ENCODE measurements around the gene MAN1A2.
"Not testable (repeated sequence)": the region's sequence is repeated elsewhere in the genome, so short reads cannot be mapped to it uniquely, and the experiment has no call there.

Gene MAN1A2

DNA sequence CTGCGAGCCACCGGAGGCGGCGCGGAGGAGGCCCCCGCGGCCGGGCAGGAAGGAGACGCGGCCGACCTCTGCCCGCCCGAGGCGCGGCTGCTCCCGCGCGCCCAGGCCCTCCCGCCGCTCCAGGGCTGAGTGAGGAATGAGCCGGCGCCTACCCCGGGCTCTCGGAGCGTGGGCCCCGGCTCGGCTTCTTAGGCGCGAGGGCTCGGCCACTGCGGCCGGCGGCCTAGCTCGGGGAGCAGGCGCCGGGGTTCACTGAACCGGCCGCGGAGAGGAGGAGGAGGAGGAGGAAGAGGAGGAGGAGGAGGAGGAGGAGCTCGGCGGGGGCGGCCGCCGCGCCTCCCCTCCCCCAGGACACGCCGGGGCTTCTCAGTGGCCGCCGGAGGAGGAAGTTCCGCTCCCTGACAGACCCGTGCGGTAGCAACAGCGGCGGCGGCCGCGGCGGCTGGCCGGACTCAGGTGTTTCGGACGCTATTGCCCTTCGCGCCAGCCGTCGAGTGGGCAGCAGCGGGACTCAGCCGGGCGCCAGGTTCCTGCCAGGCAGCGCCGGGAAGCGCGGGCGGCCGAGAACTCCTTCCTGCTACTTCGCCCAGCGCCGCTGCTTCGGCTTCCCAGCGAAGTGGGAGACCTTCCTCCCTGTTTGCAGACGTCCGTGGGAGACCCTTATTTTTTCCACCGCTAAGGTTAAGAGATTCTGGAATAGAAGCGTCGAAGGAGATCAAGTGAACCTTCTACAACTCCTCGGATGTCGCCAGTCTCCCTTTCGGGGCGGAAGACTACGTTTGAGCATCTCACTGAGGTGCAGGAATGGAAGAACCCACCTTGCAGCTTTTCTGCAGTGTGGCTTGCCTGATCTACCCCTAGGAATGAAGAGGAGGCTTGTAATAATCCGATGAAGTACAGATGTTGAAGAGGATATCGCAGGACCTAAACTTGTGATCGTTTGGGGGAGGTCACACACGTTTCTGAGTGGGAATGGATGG lies at the start of gene MAN1A2:
MAN1A2 (plus strand) TSS at position 404 of the 980 bp plus-strand sequence. CDS start 735 bp downstream, outside the sequence.
- Mint-ChIP-seq H3K27ac (ENCODE audit: low read depth) (peak within 1 kb of the TSS; percentile 80), H3K4me3 (peak within 1 kb of the TSS; percentile 94), H3K27me3 (no peaks in the 10 kb centered on the region), H3K9me3 (no peaks in the 10 kb centered on the region), H3K4me1 (peaks cover 63% of the 10 kb centered on the region), H3K36me3 (ENCODE audit: insufficient read depth) (peaks cover 24% of the 10 kb centered on the region)
- peak; percentile 61 for ATAC-seq (replicated peaks; ENCODE audit: extremely low read depth, poor library complexity, severe bottlenecking)
- peak; percentile 45 to 46 for DNase-seq (ENCODE audit: low spot score in 2 of 2)

- Mint-ChIP-seq H3K4me3 (no peak overlapping the region), H3K27ac (ENCODE audit: low read depth) (no peak overlapping the region), H3K36me3 (ENCODE audit: insufficient read depth) (no peaks in the 10 kb centered on the region), H3K27me3 (peaks cover 35% of the 10 kb centered on the region), H3K4me1 (no peaks in the 10 kb centered on the region), H3K9me3 (no peaks in the 10 kb centered on the region)
- no peak for ATAC-seq (replicated peaks; ENCODE audit: extremely low read depth, poor library complexity, severe bottlenecking)
- no peak for DNase-seq (ENCODE audit: low spot score in 2 of 2)
These were observed 49.2 kb upstream of the MAN1A2 start for GRCh38 chr1:117318011-117318410.

- Mint-ChIP-seq H3K27me3 (peaks cover 39% of the 10 kb centered on the region), H3K4me1 (no peaks in the 10 kb centered on the region), H3K27ac (ENCODE audit: low read depth) (no peak overlapping the region), H3K4me3 (no peak overlapping the region), H3K9me3 (no peaks in the 10 kb centered on the region), H3K36me3 (ENCODE audit: insufficient read depth) (no peaks in the 10 kb centered on the region)
- DNase-seq (ENCODE audit: low spot score in 2 of 2) (no peak), ATAC-seq (replicated peaks; ENCODE audit: extremely low read depth, poor library complexity, severe bottlenecking) (no peak)
These were observed 48.8 kb upstream of the MAN1A2 start for GRCh38 chr1:117318426-117318825.

DNA sequence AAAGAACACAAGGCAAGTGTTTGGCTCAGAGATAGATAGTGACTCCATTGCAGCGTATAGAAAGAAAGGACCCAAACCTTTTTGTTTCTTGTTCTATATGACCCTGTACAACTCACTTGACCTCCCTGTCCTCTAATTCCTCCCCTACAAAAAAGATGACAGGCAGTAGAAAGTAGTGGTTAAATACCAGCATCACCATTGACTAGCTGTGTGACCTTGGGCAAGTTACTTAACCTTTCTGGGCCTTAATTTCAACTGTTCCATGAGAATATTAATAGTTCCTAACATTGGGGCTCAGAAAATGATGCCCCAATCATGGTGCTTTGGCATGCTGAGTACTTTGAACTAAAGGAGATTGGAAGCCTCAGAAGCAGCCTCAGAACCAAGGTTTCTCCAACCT lies 46.7 kb upstream of the MAN1A2 start:
- H3K9me3 Mint-ChIP-seq: no peaks in the 10 kb centered on the region
- ATAC-seq (replicated peaks; ENCODE audit: extremely low read depth, poor library complexity, severe bottlenecking) (no peak), DNase-seq (ENCODE audit: low spot score in 2 of 2) (no peak)
- H3K4me1 Mint-ChIP-seq: no peaks in the 10 kb centered on the region
- no peaks in the 10 kb centered on the region for H3K36me3 Mint-ChIP-seq (ENCODE audit: insufficient read depth)
- no peak overlapping the region for H3K27ac Mint-ChIP-seq (ENCODE audit: low read depth)
- peaks cover 60% of the 10 kb centered on the region for H3K27me3 Mint-ChIP-seq
- no peak overlapping the region for H3K4me3 Mint-ChIP-seq

- H3K36me3 Mint-ChIP-seq (ENCODE audit: insufficient read depth): no peaks in the 10 kb centered on the region
- no peaks in the 10 kb centered on the region for H3K9me3 Mint-ChIP-seq
- H3K27ac Mint-ChIP-seq (ENCODE audit: low read depth): no peak overlapping the region
- DNase-seq (ENCODE audit: low spot score in 2 of 2): no peak
- H3K4me3 Mint-ChIP-seq: no peak overlapping the region
- H3K4me1 Mint-ChIP-seq: no peaks in the 10 kb centered on the region
- ATAC-seq (replicated peaks; ENCODE audit: extremely low read depth, poor library complexity, severe bottlenecking): no peak
- H3K27me3 Mint-ChIP-seq: peaks cover 64% of the 10 kb centered on the region
These were observed 45.3 kb upstream of the MAN1A2 start for GRCh38 chr1:117321680-117322609.

GRCh38 chr1:117324357-117324756 lies 42.9 kb upstream of the MAN1A2 start:
- no peak for DNase-seq (ENCODE audit: low spot score in 2 of 2)
- no peak for ATAC-seq (replicated peaks; ENCODE audit: extremely low read depth, poor library complexity, severe bottlenecking)
- peaks cover 78% of the 10 kb centered on the region for H3K27me3 Mint-ChIP-seq
- H3K4me1 Mint-ChIP-seq: no peaks in the 10 kb centered on the region
- no peak overlapping the region for H3K4me3 Mint-ChIP-seq
- no peaks in the 10 kb centered on the region for H3K36me3 Mint-ChIP-seq (ENCODE audit: insufficient read depth)
- no peak overlapping the region for H3K27ac Mint-ChIP-seq (ENCODE audit: low read depth)
- H3K9me3 Mint-ChIP-seq: no peaks in the 10 kb centered on the region

GRCh38 chr1:117326035-117326434 lies 41.2 kb upstream of the MAN1A2 start:
- ATAC-seq (replicated peaks; ENCODE audit: extremely low read depth, poor library complexity, severe bottlenecking); H3K9me3 Mint-ChIP-seq; H3K27ac Mint-ChIP-seq (ENCODE audit: low read depth); H3K4me3 Mint-ChIP-seq; H3K36me3 Mint-ChIP-seq (ENCODE audit: insufficient read depth); DNase-seq (ENCODE audit: low spot score in 2 of 2); H3K4me1 Mint-ChIP-seq: not testable (repeated sequence)
- peaks cover 79% of the 10 kb centered on the region for H3K27me3 Mint-ChIP-seq

- no peaks in the 10 kb centered on the region for H3K9me3 Mint-ChIP-seq
- no peak overlapping the region for H3K27ac Mint-ChIP-seq (ENCODE audit: low read depth)
- no peaks in the 10 kb centered on the region for H3K4me1 Mint-ChIP-seq
- peaks cover 75% of the 10 kb centered on the region for H3K27me3 Mint-ChIP-seq
- no peak for ATAC-seq (replicated peaks; ENCODE audit: extremely low read depth, poor library complexity, severe bottlenecking)
- no peak for DNase-seq (ENCODE audit: low spot score in 2 of 2)
- H3K36me3 Mint-ChIP-seq (ENCODE audit: insufficient read depth): no peaks in the 10 kb centered on the region
- H3K4me3 Mint-ChIP-seq: no peak overlapping the region
These were observed 40.2 kb upstream of the MAN1A2 start for GRCh38 chr1:117327011-117327410.

DNA sequence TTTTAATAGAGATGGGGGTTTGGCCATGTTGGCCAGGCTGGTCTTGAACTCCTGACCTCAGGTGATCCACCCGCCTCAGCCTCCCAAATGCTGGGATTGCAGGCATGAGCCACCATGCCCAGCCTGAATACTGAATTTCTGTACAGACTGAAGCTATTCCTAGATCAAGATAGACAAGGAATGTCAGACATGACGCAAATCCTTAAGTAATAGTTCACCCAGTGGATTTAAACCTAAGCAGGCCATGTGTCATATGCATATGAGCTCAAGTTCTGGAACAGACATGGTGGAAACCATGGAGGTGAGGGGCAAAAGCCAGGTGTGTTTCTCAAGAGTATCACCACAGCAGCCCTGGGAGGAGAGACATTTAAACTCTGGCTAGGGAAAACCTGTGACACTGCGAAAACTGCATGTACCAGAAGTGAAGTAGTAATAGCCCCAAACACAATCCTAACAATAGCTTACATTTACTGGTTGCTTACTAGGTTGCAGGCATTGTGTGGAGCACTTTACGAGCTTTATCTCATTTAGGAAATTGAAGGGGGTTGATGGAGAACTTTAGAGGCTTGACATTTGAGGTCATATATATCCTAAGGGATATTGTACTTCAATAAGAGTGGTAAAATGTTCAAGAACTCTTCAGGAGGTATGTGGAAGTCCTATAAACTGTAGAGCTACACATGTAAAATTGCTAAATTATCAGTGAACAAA lies 31.7 kb upstream of the MAN1A2 start:
- no peak overlapping the region for H3K4me3 Mint-ChIP-seq
- H3K27ac Mint-ChIP-seq (ENCODE audit: low read depth): no peak overlapping the region
- DNase-seq (ENCODE audit: low spot score in 2 of 2) (no peak), ATAC-seq (replicated peaks; ENCODE audit: extremely low read depth, poor library complexity, severe bottlenecking) (no peak)
- peaks cover 19% of the 10 kb centered on the region for H3K27me3 Mint-ChIP-seq
- H3K36me3 Mint-ChIP-seq (ENCODE audit: insufficient read depth): peaks cover 2% of the 10 kb centered on the region
- H3K9me3 Mint-ChIP-seq: no peaks in the 10 kb centered on the region
- peaks cover 8% of the 10 kb centered on the region for H3K4me1 Mint-ChIP-seq

DNA sequence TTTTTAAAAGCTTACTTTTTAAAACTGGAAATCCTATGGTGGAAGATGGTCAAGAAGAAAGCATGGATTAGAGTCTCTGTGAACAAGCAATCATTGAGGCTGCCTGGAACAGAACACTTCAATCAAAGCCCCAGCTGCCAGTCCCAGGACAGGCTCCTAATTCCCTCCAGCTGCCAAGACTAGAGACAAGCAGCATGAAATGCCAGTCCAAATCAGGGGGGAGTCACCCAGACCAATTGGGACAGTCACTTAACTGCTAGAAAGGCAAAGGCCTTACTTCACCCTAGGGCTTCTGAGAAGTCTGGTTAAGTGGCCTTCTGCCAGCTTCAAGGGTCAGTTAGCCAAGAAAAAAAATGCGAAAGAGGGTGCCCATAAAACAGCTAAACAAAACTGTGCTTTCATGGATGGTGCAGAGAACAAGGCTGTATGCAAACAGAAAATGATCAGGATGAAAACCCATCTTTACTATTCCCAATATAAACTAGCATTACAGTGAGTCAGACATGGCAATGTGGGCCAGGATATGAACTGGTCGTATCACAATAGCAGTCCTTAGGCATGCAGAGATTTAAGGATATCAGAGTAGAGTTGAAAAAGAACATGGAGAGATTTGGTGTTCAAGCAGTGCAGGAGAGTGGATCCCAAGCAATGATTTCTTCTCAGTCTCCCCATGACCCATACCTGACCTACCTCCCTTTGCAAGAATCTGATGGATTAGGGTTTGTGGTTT lies 31.0 kb upstream of the MAN1A2 start:
- H3K4me3 Mint-ChIP-seq: no peak overlapping the region
- no peak overlapping the region for H3K27ac Mint-ChIP-seq (ENCODE audit: low read depth)
- ATAC-seq (replicated peaks; ENCODE audit: extremely low read depth, poor library complexity, severe bottlenecking) (no peak), DNase-seq (ENCODE audit: low spot score in 2 of 2) (no peak)
- no peaks in the 10 kb centered on the region for H3K9me3 Mint-ChIP-seq
- H3K27me3 Mint-ChIP-seq: peaks cover 12% of the 10 kb centered on the region
- peaks cover 2% of the 10 kb centered on the region for H3K36me3 Mint-ChIP-seq (ENCODE audit: insufficient read depth)
- peaks cover 8% of the 10 kb centered on the region for H3K4me1 Mint-ChIP-seq

- ATAC-seq (replicated peaks; ENCODE audit: extremely low read depth, poor library complexity, severe bottlenecking) (peak; percentile 64), DNase-seq (ENCODE audit: low spot score in 2 of 2) (no peak)
- Mint-ChIP-seq H3K9me3 (no peaks in the 10 kb centered on the region), H3K36me3 (ENCODE audit: insufficient read depth) (peaks cover 4% of the 10 kb centered on the region), H3K27ac (ENCODE audit: low read depth) (no peak overlapping the region), H3K27me3 (no peaks in the 10 kb centered on the region), H3K4me3 (no peak overlapping the region), H3K4me1 (peaks cover 13% of the 10 kb centered on the region)
These were observed 27.2 kb upstream of the MAN1A2 start for GRCh38 chr1:117339866-117340700.
